GM21737 (cell line): ENCODE data around the gene CPA4.
"Not testable (repeated sequence)": the region's sequence is repeated elsewhere in the genome, so short reads cannot be mapped to it uniquely, and the experiment has no call there.

Experiments
- ATAC-seq: cut with Tn5 transposase; IDR thresholded peaks from one replicate; pipeline ENCODE4 v1.9.1; 2021; ENCODE audit warnings: mild to moderate bottlenecking, moderate library complexity; ENCODE audit not compliant: unreplicated experiment

Gene CPA4, protein sequence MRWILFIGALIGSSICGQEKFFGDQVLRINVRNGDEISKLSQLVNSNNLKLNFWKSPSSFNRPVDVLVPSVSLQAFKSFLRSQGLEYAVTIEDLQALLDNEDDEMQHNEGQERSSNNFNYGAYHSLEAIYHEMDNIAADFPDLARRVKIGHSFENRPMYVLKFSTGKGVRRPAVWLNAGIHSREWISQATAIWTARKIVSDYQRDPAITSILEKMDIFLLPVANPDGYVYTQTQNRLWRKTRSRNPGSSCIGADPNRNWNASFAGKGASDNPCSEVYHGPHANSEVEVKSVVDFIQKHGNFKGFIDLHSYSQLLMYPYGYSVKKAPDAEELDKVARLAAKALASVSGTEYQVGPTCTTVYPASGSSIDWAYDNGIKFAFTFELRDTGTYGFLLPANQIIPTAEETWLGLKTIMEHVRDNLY

DNA sequence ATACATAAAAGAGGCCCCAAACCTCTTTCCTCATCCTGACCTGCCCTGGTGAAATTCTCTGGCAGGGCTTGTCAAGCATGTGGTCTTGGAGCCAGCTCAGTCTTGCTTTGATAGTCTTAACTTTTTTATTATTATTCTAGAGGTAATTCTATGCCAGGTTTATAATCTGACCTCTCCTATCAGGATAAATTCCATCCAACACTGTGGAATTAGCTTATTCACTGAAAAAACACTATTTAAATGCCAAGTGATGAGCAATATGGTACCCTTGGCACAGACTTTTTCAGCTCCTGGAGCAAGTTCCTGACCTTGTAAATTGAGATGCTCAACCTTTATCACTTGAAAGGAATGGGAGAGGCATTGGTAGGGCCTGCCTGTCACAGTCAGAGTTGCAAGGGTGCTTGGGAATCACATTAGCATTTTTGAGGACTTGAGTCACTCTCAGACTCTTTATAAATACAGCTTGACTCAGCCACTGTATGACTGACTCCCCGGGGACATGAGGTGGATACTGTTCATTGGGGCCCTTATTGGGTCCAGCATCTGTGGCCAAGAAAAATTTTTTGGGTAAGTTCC lies at the start of gene CPA4:
CPA4 (plus strand) TSS at position 480 of the 576 bp plus-strand sequence; CDS start at position 500, 20 bp downstream.
- no peak for ATAC-seq

DNA sequence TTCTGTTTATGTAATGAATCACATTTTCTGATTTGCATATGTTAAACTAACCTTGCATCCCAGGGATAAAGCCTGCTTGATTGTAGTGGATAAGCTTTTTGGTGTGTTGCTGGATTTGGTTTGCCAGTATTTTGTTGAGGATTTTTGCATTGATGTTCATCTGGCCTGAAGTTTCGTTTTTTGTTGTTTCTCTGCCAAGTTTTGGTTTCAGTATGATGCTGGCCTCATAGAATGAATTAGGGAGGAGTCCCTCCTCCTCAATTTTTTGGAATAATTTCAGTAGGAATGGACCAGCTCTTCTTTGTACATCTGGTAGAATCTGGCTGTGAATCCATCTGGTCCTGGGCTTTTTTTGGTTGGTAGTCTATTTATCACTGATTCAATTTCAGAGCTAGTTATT lies 49.5 kb upstream of the CPA4 start:
- ATAC-seq: not testable (repeated sequence)

DNA sequence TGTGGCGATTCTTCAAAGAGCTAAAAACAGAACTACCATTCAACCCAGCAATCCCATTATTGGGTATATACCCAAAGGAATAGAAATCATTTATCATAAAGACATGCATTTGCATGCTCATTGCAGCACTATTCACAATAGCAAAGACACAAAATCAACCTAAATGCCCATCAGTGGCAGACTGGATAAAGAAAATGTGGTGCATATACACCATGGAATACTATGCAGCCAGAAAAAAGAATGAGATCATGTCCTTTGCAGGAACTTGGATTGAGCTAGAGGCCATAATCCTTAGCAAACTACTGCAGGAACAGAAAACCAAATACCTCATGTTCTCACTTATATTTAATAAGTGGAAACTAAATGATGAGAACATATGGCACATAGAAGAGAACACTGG lies 46.5 kb upstream of the CPA4 start:
- not testable (repeated sequence) for ATAC-seq

DNA sequence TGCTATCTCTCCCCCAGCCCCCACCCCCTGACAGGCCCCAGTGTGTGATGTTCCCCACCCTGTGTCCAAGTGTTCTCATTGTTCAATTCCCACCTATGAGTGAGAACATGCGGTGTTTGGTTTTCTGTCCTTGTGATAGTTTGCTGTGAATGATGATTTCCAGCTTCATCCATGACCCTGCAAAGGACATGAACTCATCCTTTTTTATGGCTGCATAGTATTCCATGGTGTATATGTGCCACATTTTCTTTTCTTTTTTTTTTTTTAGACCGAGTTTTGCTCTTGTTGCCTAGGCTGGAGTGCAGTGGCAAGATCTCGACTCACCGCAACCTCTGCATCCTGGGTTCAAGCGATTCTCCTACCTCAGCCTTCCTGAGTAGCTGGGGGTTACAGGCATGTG lies 44.1 kb upstream of the CPA4 start:
- ATAC-seq: not testable (repeated sequence)

DNA sequence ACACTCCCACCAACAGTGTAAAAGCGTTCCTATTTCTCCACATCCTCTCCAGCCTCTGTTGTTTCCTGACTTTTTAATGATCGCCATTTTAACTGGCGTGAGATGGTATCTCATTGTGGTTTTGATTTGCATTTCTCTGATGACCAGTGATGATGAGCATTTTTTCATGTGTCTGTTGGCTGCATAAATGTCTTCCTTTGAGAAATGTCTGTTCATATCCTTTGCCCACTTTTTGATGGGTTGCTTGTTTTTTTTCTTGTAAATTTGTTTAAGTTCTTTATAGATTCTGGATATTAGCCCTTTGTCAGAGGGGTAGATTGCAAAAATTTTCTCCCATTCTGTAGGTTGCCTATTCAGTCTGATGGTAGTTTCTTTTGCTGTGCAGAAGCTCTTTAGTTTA lies 43.3 kb upstream of the CPA4 start:
- ATAC-seq: not testable (repeated sequence)

DNA sequence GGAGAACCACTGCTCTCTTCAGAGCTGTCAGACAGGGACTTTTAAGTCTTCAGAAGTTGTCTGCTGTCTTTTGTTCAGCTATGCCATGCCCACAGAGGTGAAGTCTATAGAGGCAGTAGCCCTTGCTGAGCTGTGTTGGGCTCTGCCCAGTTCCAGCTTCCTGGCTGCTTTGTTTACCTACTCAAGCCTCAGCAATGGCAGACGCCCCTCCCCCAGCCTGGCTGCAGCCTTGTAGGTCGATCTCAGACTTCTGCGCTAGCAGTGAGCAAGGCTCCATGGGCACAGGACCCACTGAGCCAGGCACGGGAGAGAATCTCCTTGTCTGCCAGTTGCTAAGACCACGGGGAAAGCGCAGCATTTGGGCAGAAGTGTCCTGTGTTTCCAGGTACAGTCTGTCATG lies 38.4 kb upstream of the CPA4 start:
- no peak for ATAC-seq

DNA sequence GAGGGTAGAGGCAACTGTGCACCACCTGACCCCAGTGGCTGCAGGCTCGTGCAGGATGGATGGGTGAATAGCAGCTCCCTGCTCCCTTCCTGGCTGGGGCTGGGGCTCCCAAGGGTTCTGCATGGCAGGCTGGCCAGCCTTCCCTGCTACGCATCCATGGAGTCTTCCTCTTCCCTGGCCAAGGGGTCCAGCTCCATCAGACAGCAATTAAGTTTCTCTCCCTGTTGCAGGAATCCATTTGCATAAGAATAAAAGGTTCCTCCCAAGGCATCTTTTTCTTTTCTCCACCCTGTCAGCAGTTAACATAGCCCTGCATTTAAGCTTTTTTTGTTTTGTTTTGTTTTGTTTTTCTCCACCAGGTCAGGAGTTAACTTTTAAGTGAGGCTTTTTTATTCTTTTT lies 36.3 kb upstream of the CPA4 start:
- ATAC-seq: no peak

DNA sequence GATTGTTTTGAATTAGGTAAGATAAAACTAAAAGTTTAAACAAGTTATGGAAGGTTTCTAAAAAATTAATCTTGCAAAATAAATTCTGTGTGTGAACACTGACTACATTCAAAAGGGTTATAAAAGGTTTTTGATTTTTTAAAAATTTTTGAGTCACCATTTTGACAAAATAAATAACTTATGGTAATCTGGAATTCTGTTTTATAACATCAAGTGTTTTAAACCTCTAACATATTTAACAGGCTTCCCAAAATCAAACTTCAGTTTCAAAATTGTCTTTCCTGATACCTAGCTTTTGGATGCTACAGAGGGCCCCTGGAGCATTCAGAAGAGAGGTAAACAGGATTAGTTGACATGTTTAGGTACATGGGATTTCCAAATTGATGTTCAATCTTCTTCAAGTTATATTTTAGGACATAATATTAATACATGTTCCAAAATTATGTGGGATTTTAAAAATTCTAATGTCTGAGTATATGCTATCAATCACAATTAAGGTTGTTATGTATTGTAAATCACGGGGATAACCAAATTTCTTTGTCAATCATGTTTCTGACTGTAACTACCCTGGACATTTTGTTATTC lies 34.4 kb upstream of the CPA4 start:
- no peak for ATAC-seq

DNA sequence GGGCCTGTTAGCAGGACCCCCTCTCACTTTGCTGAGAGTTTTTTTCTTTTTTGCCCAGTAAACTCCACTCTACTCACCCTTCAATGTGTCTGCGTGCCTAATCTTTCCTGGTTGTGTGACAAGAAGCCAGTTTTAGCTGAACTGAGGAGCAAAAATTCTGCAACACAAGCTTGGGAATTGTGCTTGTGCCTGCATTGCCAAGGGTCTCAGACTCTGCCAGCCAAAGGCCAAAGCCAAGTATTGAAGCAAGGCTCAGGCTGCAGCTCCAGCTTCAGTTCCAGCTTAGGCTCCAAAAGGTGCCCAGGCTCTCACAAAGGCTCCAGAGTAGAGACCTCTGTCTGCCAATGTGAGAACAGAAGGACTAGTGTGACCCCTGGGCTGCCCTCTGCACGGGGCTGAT lies 30.5 kb upstream of the CPA4 start:
- no peak for ATAC-seq

DNA sequence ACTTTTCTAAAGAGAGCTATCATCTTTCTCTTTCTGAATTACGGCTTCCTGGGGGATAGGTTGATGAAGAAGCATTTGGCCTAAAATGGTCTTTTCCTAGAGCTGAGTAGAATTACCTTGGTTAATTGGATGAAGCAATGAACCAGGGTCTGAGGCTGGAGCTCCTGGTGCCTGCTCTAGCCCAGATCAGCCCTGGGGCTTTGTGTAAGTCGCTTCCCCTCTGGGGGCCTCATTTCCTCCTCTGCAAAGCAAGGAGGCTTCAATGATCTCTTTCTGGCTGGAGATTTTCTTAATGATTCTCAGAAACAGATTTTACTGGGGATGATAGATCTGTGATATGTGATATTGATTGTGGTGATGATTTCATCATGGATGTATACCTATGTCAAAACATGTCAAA lies 29.8 kb upstream of the CPA4 start:
- no peak for ATAC-seq

DNA sequence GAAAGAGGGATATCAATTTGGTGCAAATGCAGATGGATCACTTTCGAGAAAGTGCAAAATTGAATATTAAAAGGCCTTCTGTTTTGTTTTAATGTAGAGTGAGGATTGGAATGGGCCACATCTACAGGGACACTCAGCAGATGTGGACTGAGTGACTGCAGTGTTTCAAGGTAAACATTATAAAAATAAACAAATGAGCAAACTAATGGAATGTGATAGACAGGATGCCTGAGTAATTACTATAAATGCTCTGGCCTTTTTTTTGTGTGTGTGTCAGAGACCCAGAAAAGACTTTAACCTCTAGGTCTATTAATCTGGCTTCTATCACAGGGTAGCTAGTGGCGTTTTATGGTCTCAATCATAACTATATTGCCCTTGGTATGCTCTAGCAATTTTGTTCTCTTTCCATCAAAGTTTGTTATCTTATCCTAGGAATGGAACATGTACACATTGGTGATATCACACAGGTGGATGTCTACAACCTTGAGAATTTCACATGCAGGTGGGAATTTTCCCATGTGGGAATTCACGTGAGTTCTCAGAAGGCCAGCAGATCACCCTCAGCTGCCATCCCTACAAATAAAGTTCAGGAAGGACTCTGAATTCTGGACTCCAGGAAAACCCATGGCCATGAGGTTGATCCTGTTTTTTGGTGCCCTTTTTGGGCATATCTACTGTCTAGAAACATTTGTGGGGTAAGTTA lies 26.6 kb upstream of the CPA4 start, which contains the start of gene CPA2:
CPA2 (plus strand) TSS at position 606 of the 703 bp plus-strand sequence; CDS start at position 625, 19 bp downstream.
- ATAC-seq: no peak

DNA sequence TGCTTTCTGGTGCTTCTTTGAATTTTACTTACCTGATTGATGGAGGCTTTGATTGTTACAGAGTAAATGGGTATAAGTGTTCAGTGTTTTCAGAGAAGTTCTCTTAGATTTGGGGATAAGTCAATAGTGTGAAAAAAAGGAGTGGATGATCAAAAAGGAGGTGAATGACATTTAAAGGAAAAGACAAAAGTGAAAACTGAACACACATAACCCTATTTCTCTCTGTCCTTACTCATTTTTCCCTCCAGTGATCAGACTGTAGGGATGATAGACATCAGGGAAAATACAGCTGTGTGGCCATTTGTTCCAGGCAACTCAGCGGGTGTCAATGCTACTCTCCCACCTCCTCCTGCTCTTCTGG lies 26.0 kb upstream of the CPA4 start:
- no peak for ATAC-seq

DNA sequence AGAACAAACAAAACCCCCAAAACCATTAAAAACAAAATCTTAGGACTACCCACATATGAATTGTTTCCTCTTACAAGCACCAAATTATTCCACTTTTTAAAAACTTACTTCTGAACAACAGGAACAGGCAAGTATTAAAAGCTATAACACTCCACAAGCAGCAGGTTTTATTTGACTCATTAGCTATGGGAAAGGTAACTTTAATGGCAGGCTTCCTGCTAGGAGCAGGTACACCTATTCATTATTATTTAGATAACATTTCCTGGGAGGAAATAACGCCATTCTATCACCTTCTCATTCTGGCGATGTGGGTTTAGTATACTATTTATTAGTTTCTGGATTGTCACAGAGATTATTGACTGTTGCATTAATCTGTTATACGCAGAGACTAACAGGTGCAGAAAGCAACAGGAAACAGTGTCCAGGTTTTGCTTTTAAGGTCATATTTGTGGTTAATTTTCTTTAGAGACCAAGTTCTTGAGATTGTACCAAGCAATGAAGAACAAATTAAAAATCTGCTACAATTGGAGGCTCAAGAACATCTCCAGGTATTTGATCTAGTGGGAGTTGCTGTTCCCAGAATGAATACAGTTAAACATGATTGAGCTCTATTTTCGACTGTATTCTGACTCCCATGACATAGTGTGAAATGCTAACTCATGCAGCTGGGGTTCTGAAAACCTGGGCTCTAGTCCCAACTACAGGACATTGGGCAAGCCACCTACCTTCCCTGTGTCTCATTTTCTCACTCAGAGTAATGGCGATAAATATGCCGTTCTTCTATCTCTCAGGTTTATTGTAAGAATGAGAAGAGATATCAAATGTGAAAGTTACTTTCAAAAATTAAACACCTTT lies 24.3 kb upstream of the CPA4 start:
- no peak for ATAC-seq

DNA sequence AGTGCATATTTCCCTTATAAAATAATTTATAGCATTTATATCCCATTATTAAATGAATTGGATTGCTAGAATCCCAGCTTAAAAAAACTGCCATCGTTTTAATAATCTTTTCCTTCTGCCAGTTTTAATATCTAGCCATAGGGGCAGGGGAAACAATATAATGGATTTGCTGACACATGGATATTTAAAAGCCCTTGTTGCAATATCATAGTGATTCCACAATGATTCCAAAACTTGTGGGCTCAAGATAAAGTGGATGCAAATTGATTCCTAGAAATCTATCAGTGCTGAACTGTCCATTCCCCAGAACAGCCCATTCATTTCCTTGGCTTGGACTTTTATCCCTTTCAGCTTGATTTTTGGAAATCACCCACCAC lies 23.7 kb upstream of the CPA4 start:
- ATAC-seq: no peak

DNA sequence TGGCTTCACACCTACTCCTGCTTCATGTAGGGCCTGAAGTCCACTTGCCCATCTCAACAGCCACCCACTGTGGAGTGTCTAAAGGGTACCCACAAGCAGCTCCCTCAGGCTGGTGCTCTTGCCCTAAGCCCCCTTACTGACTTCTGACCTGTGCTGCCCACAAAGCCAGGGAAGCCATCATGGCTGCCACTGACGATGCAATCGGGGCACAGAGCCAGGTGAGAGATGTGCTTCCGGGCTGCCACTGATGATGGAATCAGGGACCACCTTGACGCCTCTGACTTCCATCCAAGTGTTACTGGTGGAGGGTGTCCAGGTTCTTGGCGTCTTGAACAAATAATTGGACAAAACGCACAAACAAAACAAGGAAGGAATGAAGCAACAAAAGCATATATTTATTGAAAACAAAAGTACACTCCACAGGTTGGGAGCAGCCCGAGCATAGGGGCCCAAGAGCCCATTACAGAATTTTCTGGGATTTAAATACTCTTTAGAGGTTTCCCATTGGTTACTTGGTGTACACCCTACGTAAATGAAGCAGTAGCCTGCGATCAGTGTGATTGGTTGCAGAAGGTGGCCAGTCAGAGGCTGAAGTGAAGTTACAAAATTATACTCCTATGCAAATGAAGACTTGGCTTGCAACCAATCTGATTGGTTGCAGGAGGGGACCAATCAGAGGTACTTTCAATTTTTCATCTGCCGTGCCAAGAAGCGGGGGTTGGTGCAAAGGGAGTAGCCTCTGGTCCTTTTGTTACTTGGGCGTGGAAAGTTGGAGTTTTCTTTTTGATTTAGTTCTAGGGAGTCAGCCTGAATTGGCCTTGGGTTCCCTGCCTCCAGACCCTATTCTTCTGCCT lies 21.8 kb upstream of the CPA4 start:
- no peak for ATAC-seq

DNA sequence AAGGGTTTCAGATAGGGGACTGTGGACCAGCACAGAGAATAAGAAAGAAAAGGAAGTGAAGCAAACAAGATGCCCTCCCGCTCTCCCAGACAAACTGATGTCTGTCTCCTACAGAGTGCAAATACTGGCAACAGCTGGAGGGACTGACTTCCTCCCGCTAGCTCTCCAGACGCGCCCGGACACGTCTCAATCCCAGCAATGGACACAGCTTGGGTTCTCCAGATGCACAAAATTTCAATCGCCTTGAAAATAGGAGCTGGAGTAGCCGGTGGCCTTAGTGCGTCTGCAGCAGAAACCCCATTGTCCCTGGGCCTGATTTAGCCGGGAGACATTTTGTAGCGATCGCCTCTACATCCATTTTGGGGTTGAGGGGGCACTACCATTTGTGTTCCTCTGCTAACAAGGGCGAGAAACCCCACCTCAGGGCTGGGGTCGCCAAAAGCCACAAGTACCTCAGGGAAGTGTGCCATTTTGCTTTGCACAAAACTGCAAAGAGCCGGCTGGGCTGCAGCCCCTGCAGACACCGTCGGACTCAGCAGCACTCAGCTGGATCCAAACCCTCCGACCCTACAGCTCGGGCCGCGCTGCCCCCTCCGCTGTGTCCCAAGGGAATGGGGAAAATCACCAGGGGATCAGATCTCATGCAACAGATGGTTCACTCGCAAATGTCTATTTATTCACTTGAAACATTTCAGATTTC lies 20.4 kb upstream of the CPA4 start:
- no peak for ATAC-seq

DNA sequence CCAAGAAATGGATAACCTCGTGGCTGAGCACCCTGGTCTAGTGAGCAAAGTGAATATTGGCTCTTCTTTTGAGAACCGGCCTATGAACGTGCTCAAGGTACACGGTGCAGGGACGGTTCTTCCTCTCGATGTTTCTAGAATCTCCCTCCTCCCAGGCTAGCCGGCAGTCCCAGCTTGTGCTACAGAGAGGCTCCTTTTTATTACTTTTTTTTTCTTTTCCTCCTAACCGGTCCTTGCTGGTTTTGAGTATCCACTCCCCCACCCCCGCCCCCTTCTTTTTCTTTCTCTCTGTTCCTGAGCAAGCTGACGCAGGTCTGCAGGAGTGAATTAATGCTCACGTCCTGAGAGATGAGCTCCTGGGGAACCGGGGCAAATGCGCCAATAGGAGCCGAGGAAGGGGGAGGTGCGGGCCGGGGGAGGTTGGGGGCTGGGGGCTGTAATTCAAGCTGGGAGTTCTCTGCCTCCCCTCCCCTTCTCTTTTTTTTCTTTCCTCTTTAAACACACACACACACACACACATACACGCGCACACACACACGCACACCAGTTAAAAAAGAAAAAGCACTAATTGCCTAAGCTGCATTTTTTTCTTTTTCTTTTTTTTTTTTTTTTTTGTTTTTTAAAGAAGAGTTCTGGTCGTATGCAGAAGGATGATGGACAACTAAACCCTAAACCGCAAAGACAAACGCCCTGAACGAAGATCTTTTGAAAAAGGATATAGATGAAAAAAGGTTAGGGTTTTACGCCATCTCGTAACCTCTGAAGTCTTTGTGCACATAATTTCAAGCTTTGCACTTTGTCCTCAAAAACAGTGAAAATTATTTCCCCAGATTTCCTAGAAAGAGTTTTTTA lies 19.7 kb upstream of the CPA4 start:
- no peak for ATAC-seq

DNA sequence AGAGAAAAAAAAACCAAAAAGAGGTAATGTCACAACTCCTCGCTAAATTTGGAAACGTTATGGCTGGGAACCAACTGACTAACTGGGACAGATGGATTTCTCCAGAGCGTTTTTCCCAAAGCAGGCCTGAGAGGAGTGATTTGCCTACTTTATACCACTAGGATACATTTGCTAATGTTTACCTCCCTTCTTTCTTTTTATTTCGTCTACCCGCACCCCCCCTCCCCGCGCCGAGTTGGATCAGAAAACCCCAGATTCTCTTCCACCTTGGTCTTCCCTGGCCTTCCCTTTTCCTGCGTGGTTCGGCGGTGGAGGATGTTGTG lies 19.1 kb upstream of the CPA4 start:
- ATAC-seq: no peak
